HEK293T (cell line): ENCODE measurements around the gene FAM120B.
A peak's percentile ranks its signal among the peaks of the same experiment; 100 is the strongest.

Experiments
- CTCF ChIA-PET: fragments of 350-600 bp; formaldehyde crosslinking; extraction: SDS; loops from one replicate; lab custom pipeline; 2021; ENCODE audit warnings: antibody characterized with exemption, inconsistent platforms; lab: Yijun Ruan, JAX
- POLR2A ChIA-PET: fragments of 350-600 bp; formaldehyde crosslinking; extraction: SDS; loops from one replicate; lab custom pipeline; 2020; ENCODE audit warnings: antibody characterized with exemption, inconsistent platforms; lab: Yijun Ruan, JAX
- DNase-seq: peaks from one replicate; pipeline ENCODE4 v3.0.0; 2012; ENCODE audit warnings: mixed read lengths; ENCODE audit errors: extremely low spot score
- ARNT ChIP-seq: fragments of 450-650 bp; IDR thresholded peaks from 2 replicates; pipeline ENCODE4 v1.6.1; 2017; ENCODE audit warnings: mild to moderate bottlenecking
- BHLHE40 ChIP-seq: fragments of 450-650 bp; IDR thresholded peaks from 2 replicates; pipeline ENCODE4 v1.6.1; 2016; ENCODE audit warnings: mild to moderate bottlenecking, moderate library complexity, borderline replicate concordance
- CTBP1 ChIP-seq: fragments of 450-650 bp; IDR thresholded peaks from 2 replicates; pipeline ENCODE4 v1.6.1; 2016; ENCODE audit warnings: borderline replicate concordance
- ELF4 ChIP-seq: fragments of 450-650 bp; IDR thresholded peaks from 2 replicates; pipeline ENCODE4 v1.6.1; 2017; ENCODE audit warnings: antibody characterized with exemption
- FOXA1 ChIP-seq: fragments of 450-650 bp; IDR thresholded peaks from 2 replicates; pipeline ENCODE4 v1.6.1; 2016; ENCODE audit warnings: mild to moderate bottlenecking
- FOXK2 ChIP-seq: fragments of 450-650 bp; IDR thresholded peaks from 2 replicates; pipeline ENCODE4 v1.6.1; 2016; ENCODE audit warnings: mild to moderate bottlenecking
- FOXM1 ChIP-seq: fragments of 450-650 bp; IDR thresholded peaks from 2 replicates; pipeline ENCODE4 v1.6.1; 2017; ENCODE audit warnings: mild to moderate bottlenecking, borderline replicate concordance
- HDGF ChIP-seq: fragments of 450-650 bp; IDR thresholded peaks from 2 replicates; pipeline ENCODE4 v1.6.1; 2017; ENCODE audit warnings: antibody characterized with exemption, borderline replicate concordance
- L3MBTL2 ChIP-seq: fragments of 450-650 bp; conservative IDR thresholded peaks from 2 replicates; pipeline ENCODE4 v1.6.1; 2016; ENCODE audit warnings: mild to moderate bottlenecking
- LEF1 ChIP-seq: fragments of 450-650 bp; IDR thresholded peaks from 2 replicates; pipeline ENCODE4 v1.6.1; 2017; ENCODE audit warnings: mild to moderate bottlenecking, borderline replicate concordance
- NFRKB ChIP-seq: fragments of 450-650 bp; IDR thresholded peaks from 2 replicates; pipeline ENCODE4 v1.6.1; 2016; ENCODE audit warnings: mild to moderate bottlenecking, moderate library complexity
- PKNOX1 ChIP-seq: fragments of 450-650 bp; IDR thresholded peaks from 2 replicates; pipeline ENCODE4 v1.6.1; 2016
- SUZ12 ChIP-seq: fragments of 450-650 bp; IDR thresholded peaks from 2 replicates; pipeline ENCODE4 v1.6.1; 2016; ENCODE audit warnings: mild to moderate bottlenecking
- TARDBP ChIP-seq: fragments of 450-650 bp; IDR thresholded peaks from 2 replicates; pipeline ENCODE4 v1.6.1; 2016
- ZNF384 ChIP-seq: fragments of 450-650 bp; IDR thresholded peaks from 2 replicates; pipeline ENCODE4 v1.6.1; 2016

FAM120B gene

GRCh38 chr6:170279977-170280688 lies 26.4 kb upstream of the FAM120B start:
- peak; percentile 61 for TF ChIP-seq L3MBTL2
- TF ChIP-seq ZNF384 = no peak
- TF ChIP-seq ARNT = no peak
- DNase-seq = peak; percentile 91
- CTCF ChIA-PET = interaction anchor here (0.9 kb wide), 1 partner anchor 16 kb away, joined by 3 read pairs; no protein-coding TSS in a partner anchor
- POLR2A ChIA-PET = no interaction called here

GRCh38 chr6:170280689-170281045 lies 25.9 kb upstream of the FAM120B start:
- TF ChIP-seq L3MBTL2 (no peak), BHLHE40 (no peak), NFRKB (no peak), ZNF384 (no peak), CTBP1 (no peak), LEF1 (no peak), FOXM1 (no peak), ELF4 (no peak), FOXA1 (no peak), FOXK2 (no peak), ARNT (no peak)
- CTCF ChIA-PET = no interaction called here
- POLR2A ChIA-PET = no interaction called here

GRCh38 chr6:170281331-170282292 lies 24.9 kb upstream of the FAM120B start:
- TF ChIP-seq SUZ12 (no peak), ELF4 (no peak), FOXK2 (no peak), CTBP1 (no peak), ZNF384 (no peak), PKNOX1 (no peak), NFRKB (no peak), BHLHE40 (no peak), HDGF (no peak)
- DNase-seq = no peak
- ChIA-PET POLR2A (no interaction called here), CTCF (no interaction called here)

More at GRCh38 chr6:170280689-170281045, 25.9 kb upstream of the FAM120B start:
- DNase-seq = no peak

GRCh38 chr6:170282512-170283158 lies 23.9 kb upstream of the FAM120B start:
- TF ChIP-seq FOXM1 (no peak), TARDBP (no peak), SUZ12 (no peak), PKNOX1 (no peak), BHLHE40 (no peak)
- POLR2A ChIA-PET = no interaction called here
- no peak for DNase-seq
- CTCF ChIA-PET = no interaction called here

- POLR2A ChIA-PET = interaction anchor here (0.6 kb wide), 1 partner anchor 161 kb away, joined by 3 read pairs; no protein-coding TSS in a partner anchor
- no peak for TF ChIP-seq HDGF
- TF ChIP-seq SUZ12 = no peak
- TF ChIP-seq NFRKB = no peak
- no peak for TF ChIP-seq CTBP1
- no peak for TF ChIP-seq TARDBP
- no peak for TF ChIP-seq FOXA1
- TF ChIP-seq ZNF384 = no peak
- no peak for TF ChIP-seq BHLHE40
- no peak for TF ChIP-seq FOXM1
- no peak for TF ChIP-seq LEF1
- no peak for TF ChIP-seq PKNOX1
- TF ChIP-seq ARNT = no peak
- no peak for TF ChIP-seq FOXK2
- no peak for TF ChIP-seq L3MBTL2
Measured at GRCh38 chr6:170283212-170284081, 23.1 kb upstream of the FAM120B start.

More at GRCh38 chr6:170283212-170284081, 23.1 kb upstream of the FAM120B start:
- CTCF ChIA-PET = no interaction called here
- DNase-seq = no peak
